Hematopoietic multipotent progenitor cell treated with erythropoietin and hydrocortisone succinate and interleukin-3 and kit ligand, for 17 days (in vitro differentiated cells): ENCODE results near the gene PSMC2.
"Not testable (repeated sequence)": the region's sequence is repeated elsewhere in the genome, so short reads cannot be mapped to it uniquely, and the experiment has no call there.

Experiments
- DNase-seq: peaks from one replicate; pipeline ENCODE4 v3.0.0-alpha.2; 2015; ENCODE audit warnings: low spot score

Gene PSMC2

GRCh38 chr7:103379270-103379975, 32.0 kb downstream of the PSMC2 start:
- DNase-seq, result no peak

- DNase-seq, result no peak
Measured at GRCh38 chr7:103380395-103381191, 33.1 kb downstream of the PSMC2 start.

GRCh38 chr7:103381280-103382031, 34.0 kb downstream of the PSMC2 start:
- DNase-seq, result no peak

GRCh38 chr7:103382032-103382402, 34.6 kb downstream of the PSMC2 start:
- DNase-seq, result no peak

- no peak for DNase-seq
Measured at GRCh38 chr7:103387242-103387641, 39.8 kb downstream of the PSMC2 start.

- DNase-seq, result no peak
Measured at GRCh38 chr7:103388469-103389140, 41.2 kb downstream of the PSMC2 start.

- no peak for DNase-seq
Measured at GRCh38 chr7:103389263-103389662, 41.8 kb downstream of the PSMC2 start.

- no peak for DNase-seq
Measured at GRCh38 chr7:103391150-103391549, 43.7 kb downstream of the PSMC2 start.

- DNase-seq, result no peak
Measured at GRCh38 chr7:103391976-103392375, 44.5 kb downstream of the PSMC2 start.

- DNase-seq, result no peak
Measured at GRCh38 chr7:103394566-103394965, 47.1 kb downstream of the PSMC2 start.

- DNase-seq, result no peak
Measured at GRCh38 chr7:103395071-103395470, 47.6 kb downstream of the PSMC2 start.

GRCh38 chr7:103396471-103396870, 49.0 kb downstream of the PSMC2 start:
- DNase-seq, result no peak

GRCh38 chr7:103398483-103399127, 51.2 kb downstream of the PSMC2 start:
- DNase-seq, result no peak

- not testable (repeated sequence) for DNase-seq
Measured at GRCh38 chr7:103399687-103400086, 52.2 kb downstream of the PSMC2 start.

GRCh38 chr7:103405789-103406613, 58.6 kb downstream of the PSMC2 start:
- not testable (repeated sequence) for DNase-seq

GRCh38 chr7:103412151-103412550, 64.7 kb downstream of the PSMC2 start:
- no peak for DNase-seq

- no peak for DNase-seq
Measured at GRCh38 chr7:103413407-103413806, 66.0 kb downstream of the PSMC2 start.

GRCh38 chr7:103418241-103418640, 70.8 kb downstream of the PSMC2 start:
- no peak for DNase-seq
